ENCODE results near the gene ANKS1B.
A peak's percentile ranks its signal among the peaks of the same experiment; 100 is the strongest.
"Not testable (repeated sequence)": the region's sequence is repeated elsewhere in the genome, so short reads cannot be mapped to it uniquely, and the experiment has no call there.

Gene ANKS1B

DNA sequence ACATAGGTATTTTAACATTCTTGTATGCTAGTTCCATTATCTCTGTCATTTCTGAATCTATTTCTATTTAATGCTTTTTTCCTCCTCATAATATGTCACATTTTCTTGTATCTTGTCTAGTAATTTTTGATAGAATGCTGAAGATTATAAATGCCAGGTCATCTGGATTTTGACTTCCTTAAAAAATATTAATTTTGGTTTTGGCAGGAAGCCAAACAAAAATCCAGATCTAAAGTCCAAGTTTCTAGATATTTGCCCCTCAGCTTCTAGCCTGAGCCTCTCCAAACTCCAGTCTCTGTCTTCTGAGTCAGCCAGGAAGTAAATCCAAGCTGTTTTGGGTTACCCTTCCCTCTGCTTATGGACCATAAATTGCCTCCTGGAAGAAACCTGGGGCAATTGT is 1004.2 kb downstream of the ANKS1B start:
- DNase-seq: no peak

DNA sequence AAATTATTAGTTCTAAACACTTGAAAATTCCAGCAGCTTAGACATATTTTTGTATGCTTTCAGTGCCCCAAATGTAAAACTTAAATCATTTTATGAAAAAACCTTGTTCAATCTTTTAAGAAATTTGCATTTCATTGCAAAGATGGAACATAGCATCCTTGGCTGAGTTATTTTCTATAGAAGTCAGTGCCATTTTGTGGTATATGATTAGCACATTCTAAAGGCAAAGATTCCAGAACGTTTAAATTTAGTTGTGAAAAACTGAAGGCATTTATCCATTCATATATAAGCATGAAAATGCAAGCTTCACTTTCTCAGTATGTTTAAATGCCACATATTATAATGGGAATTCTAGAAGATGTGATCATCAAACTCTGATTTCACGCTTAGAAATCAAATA is 1007.5 kb downstream of the ANKS1B start:
- DNase-seq: no peak

DNA sequence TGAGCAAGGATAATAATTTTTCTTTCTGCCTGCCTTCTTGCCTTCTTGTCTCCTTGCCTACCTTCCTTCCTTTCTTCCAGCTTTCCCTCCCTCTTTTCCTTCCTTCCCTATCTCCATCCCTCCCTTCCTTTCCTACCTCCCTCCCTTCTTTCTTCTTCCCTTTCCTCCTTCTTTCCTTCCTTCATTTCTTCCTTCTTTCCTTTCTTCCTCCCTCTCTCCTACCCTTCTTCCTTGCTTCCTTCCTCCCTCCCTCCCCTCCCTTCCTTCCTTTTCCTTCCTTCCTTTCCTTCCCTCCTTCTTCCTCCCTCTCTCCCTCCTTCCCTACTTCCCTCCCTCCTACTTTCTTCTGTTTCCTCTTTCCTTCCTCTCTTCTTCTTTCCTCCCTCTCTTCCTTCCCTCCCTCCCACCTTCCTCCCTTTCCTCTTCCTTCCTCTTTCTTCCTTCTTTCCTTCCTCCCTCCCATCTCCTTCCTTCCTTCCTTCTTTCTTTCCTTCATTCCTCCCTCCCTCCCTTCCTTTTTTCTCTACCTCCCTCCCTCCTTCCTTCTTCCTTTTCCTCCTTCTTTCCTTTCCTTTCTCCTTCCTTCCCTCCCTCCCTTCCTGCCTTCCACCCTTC is 1009.9 kb downstream of the ANKS1B start:
- no peak for DNase-seq

DNA sequence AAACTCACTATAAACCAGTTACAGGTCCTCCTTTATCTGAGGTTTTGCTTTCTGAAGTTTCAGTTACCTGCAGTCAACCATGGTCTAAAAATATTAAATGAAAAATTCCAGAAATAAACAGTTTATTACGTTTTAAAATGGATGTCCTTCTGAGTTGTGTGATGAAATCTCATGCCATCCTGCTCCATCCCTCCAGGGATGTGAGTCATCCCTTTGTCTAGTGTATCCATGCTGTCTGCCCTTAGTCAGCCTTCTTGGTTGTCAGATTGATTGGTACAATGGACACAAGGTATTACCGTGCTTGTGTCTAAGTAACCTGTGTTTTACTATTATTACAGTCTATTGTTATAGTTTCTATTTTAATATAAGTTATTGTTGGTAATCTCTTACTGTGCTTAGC is 1011.3 kb downstream of the ANKS1B start:
- DNase-seq: peak; percentile 23

DNA sequence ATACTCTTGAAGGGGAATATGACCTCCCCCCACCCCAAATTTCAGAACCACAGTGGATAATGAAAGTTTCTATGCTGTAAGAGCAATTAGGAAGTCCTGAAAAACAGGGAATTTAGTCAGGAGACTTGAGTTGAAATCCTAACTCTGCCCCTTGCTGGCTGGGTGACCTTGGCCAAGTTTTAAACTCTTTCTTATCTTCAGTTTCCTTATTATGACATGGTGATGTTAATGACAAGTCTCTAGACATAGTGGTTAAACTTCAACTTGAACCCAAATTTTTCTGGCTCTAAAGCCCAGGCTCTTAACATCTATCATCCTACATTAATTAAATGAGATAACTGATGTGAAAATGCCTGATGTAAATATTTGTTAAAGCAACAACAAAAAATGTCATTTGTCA is 1013.8 kb downstream of the ANKS1B start:
- DNase-seq: no peak

DNA sequence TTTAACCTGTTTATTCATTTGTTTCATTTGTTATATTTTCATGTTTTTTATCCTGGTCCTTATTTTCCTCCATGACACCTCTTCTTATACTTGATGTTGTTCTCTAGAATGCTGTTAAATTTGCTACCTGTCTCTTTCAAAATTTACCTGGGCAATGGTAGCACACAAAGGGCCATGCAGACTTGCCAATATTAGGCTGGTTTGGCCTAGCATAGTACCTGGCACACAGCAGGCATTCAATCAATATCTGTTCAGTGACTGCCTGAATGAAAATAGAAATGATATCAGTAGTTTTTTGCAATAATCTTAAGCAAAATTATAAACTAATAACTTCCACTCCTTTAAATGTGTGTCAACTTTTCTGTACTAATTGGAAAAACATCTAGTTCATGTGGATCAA is 1014.5 kb downstream of the ANKS1B start:
- no peak for DNase-seq

DNA sequence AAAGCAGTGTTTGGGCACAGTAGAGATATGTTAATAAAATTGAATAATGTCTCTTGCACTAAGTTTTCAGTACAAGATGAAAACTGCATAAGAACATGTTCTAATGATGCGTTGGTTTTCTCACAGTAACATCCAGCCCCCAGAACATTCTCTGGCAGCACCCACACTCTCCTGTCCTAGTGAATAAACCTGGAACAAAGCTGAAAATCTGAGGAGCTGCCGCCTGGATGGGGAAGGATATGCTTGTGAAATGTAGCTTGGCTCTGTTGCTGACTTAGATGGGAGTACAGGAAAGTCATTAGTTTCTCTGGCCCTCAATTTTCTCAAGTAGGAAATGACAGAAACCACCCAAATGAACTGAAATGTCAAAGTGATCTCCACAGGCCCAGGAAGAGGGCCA is 1015.8 kb downstream of the ANKS1B start:
- no peak for DNase-seq

DNA sequence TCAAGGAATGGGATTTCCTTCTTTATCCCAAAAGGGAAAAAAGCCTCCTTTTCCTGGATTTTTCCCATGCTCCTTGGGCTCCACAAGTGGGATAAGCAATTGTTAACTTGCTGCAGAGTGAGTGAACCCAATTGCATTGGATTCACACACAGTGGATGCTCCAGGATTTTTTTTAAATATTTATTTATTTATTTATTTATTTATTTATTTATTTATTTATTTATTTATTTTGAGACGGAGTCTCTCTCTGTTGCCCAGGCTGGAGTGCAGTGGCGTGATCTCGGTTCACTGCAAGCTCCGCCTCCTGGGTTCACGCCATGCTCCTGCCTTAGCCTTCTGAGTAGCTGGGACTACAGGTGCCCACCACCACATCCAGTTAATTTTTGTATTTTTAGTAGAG is 1027.6 kb downstream of the ANKS1B start:
- not testable (repeated sequence) for DNase-seq

DNA sequence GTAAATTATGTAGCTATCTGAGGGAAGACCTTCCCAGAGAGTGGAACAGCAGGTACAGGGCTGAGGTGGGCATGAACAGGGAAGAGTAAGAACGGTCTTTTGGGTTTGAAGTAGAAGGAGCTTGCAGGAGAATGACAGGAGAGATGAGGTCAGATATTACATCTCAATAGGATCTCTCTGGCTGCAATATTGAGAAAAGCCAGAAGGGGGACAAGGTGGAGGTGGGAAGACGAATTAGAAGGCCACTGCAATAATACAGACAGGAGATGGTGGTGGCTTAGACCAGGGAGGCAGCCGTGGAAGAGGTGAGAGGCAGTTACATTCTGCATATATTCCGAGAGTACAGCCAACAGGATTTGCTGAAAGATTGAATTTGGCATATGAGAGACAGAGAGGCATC is 1029.5 kb downstream of the ANKS1B start:
- no peak for DNase-seq

DNA sequence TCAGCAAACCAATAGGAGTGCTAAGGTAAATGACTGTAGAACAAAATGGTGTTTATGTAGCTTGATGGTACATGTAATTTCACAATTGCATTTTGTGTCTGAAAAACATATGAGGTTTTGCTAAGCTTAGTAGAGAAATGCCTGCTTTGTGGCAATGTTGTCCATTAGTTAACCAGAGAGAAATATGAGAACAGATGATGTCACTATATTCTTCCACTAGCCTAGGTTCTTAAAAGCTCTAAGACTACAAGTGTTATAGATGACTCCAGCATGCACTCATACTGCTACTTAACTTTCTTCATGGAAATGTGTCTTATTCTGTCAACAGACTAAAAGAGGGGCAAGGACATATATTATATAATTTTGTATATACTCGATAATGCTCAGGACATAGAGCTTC is 1030.2 kb downstream of the ANKS1B start:
- no peak for DNase-seq

DNA sequence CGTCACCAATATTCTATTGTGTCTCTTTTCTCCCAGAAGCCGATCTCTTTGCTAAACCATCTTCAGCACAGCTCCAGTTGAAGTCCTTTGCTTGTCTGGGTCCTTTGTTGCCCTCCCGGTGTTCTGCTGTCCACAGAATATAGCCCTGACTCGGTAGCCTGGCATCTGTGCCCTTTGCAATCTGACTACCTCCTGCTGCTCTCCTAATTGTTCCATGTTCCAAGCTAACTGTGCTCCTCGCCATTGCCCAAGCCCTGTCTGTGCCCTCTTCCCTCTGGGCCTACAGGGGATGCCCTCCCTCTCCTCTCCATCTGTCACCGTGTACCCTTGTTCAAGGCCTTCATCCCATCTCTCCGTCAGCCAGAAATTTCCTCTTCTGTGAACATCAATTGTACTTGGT is 1033.3 kb downstream of the ANKS1B start:
- no peak for DNase-seq

DNA sequence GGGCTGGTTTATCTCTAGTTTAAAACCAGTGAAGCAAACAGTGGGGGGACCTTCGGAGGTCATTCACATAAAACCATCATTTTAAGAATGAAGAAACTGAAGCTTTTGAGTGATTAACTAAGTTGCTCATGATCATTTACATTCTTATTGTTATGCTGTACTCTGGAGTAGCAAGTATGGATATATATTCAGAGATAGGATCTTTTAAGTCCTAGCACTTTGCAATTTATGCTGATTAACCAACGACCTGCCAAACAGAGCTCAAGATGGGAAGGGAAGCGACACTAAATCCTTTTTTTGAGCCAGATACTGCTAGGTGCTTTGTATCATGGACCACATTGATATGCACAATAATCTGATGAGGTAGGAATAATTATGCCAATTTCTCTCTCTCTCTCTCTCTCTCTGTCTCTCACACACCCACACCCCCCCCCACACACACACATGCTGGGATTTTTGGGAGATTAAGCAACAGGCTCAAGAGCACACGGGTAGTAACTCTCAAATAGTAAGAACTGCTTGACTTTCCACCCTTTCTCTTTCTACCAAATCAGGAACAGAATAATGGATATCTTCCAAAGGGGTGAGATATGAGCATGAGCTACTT is 1036.3 kb downstream of the ANKS1B start:
- no peak for DNase-seq

DNA sequence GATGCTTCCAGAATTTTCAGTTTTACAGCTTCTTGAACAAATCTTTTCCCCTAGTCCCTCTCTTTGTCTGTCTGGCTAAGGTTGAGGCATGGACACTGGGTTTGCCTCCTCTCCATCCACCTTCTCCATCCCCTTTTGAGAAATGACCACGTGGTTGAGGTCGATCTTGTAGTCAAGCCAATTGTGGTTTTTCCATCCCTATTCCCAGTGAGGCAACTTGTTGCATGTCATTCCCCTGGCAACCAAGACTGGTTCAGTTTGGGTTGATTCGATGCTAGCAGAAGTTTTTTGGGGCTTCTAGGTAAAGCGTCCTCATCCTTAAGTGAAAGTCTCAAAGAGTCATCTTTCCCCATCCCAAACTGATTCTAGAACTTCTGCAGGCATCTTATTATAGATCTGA is 1038.9 kb downstream of the ANKS1B start:
- no peak for DNase-seq

DNA sequence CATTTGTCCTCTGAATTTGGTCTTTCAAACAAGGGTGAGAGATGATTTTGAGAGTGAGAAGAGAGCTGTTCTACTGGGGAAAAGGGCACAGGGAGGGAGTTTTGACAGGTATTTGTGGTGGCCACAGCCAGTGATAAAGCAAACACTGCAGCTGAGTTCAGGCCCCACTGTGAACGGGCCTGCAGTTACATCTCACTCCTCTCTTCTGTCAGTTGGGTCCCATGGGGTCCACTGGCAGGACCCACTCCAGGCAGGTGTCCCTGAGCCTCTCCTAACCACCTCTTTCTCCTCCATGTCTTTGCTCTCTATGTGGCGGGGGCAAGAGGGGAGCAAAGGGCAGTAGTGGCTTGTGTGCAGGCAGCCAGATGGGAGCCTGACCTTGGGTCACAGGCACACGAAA is 1044.8 kb downstream of the ANKS1B start:
- no peak for DNase-seq

DNA sequence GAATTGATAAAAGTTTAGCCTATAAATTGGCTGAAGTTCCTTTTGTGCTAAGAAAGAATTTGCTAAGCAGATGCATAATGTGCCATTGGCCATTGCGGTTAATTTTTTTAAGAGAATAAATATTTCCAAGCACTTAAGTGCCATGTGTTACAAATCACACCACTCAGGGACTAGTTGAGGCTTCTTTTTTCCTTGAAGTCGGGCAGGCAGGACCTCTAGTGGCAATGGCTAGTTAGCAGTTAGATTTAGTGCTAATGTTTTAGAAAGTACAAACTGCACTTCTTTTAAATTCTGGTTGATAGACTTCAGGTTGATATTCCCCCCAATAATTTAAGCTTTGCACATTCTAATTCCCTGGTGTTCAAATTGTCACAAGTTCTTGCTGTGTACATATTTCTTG is 1045.4 kb downstream of the ANKS1B start:
- peak; percentile 41 for DNase-seq

DNA sequence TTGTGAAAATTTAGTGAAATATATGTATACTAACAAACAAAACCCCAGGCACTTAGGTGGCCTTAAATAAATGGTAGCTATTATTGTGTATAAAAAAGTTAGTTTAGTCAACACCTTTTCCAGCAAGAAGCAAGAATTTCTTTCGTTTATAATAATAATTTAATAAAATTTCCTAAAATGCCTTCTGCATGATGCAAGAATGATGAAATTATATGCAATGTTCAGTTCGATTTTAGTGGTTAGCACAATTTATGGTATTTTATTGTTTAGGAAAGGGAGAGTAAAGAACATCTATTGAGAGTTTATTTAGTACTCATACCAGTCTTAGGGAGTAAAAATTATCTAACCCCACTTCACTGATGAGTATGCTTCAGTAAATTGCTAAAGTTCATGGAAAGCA is 1048.9 kb downstream of the ANKS1B start:
- DNase-seq: no peak

DNA sequence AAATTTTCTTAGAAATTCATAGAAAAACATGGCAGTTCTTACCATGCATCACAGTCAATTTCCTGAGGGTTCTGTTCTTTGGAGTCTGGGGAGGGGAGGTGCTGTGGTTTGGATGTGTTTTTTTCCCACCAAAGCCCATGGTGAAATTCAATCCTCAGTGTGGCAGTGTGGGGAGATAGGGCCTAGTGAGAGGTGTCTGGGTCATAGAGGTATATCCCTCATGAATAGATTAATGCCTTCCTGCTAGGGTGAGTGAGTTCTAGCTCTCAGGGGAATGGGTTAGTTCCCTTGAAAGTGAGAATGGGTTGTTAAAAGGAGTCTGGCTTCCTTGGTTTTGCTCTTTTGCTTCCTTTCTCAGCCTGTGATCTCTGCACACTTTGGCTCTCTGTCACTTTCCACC is 1061.9 kb downstream of the ANKS1B start:
- no peak for DNase-seq

DNA sequence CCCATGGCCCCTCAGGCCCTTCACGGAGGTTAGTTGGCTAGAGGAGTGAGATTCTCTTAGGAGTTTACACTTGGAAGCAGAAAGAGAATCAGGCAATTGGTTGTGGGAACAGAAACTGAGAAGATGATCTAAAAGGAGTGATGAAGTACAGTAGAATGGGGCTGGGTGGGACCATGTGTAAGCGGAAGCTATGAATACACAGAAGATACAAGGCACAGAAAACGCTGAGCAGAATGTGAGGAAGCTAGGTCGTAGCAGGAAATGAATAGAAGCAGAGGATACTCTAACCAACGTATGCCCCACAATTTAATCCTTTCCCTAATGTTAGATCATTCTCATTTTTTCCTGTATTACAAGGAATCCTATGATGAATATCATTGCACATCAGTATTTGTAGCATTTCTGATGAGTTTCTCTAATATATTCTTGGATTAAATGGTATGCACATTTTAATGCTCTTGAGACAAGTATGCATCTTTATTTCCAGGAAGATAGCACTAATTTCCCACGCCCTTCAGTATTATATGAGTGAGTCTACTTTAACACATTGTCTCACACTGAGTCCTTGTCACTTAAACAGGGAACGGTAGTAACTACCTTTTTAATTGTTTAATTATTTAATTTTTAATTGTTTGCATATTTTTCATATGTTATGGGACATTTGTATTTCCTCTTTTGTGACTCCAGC is 1066.4 kb downstream of the ANKS1B start:
- no peak for DNase-seq

DNA sequence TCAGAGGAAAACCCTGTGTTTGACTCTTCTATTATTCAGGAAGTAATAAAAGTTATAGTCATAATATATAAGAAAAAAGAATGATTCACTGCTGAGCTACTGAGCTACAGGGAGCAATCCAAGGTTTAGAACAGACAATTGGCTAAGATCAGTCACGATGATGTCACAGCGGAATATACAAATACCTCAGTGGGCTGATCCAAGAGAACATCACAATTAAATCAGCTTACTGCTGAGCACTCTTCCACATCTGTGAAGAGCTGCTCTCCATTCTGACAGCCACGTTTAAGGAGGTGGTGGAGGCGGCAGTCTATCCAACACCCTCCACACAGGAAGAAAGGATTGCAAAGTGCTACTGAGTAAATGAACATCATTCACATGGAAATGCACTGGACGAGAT is 1068.6 kb downstream of the ANKS1B start:
- no peak for DNase-seq

DNA sequence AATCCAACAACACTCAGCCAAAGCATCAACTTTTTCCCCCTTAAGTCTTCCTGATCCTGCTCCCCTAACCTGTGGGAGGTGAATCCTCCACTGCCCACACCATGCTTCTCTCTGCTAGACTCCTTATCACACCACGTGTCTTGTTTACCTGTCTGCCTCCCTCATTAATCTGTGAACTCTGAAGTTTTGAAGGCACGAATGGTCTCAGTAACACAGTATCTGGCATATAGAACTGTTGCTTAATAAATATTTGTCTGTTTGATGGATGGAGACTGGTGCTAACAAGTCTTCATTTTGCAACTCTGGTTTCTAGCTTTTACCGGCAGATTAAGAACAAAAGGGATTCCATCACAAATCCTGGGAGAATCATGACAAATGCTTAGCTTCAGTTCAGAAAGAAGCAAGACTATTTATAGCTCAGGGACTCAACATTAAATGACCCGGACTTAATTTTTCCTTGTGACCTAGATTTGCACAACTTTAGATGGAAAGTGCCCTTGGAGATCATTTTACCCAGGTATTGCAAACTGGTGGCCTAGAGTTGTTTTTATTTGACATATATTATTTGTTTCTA is 1072.2 kb downstream of the ANKS1B start:
- no peak for DNase-seq

DNA sequence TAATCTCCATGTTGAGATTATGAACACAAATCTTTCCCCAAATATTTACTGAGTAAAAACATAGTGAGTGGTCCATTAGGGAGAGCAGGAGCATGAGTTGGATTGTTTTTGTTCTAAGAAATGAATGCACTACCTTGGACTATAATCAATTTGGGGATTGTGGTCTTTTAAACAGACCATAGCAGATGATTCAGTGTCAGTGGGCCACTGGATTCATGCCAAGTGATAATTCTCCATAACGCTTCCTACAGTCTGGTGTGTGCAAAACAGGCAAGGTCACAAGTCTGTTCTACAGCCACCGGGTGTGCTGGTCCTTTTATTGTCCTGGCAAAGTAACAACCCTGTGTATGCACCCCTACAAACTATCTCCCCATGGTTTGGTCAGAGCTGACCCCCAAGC is 1073.3 kb downstream of the ANKS1B start:
- no peak for DNase-seq

DNA sequence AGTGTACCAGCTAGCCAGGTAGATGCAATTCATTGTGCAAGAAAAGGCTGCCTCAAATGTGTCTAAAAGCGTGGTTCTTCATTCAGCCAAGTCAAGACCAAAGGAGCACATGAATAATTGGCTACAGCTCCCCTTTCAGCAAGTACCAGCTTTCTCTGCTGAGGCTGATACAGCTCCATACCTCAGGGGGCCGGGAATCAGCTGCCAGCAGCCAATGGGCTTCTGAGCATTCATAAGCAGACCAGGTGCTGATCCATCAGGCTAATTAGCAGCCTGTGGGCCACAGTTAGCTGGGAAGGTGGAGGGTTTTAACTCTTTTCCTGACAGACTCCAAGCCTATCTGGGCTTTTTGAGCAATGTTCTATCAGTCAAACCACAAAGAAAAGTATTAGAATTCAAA is 1075.0 kb downstream of the ANKS1B start:
- no peak for DNase-seq

DNA sequence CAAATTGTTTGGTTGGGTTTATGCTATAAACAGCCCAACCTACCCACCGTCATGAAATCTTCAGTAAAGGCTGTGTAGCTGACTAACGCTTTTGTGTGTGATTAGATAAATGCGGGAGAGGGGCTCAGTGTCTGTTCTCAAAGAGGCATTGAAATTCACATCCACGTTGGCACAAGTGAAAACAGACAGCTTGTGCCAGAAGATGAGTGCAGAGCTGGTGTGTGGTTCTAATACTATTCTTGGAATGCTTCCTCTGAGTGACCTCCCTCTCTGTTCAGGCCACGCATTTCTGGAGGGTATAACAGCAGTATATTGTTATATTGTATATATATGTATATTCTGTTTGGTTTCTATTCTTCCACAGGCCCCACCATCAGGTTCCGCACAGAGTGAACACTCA is 1075.9 kb downstream of the ANKS1B start:
- DNase-seq: no peak

DNA sequence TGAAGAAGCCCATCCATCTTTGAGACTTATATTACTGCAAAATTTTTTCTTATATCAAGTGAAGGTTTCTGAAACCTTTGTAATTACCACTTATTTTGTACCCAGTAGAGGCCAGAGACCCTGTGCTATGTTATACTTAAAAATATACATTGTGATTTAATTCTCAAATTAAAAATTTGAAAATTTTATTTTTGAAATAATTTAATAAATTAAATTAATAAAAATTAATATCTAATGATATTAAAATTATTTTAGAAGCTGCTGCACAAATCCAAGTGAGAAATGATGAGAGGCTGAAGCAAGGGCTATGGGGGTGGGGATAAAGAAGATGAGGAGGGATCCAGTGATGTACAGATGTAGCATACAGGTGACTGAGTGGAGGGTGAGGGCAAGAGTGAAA is 1080.9 kb downstream of the ANKS1B start:
- DNase-seq: no peak
